Subcutaneous abdominal adipose tissue (tissue), 5 donors: ENCODE data around the gene DKK1.
"Not testable (repeated sequence)": the region's sequence is repeated elsewhere in the genome, so short reads cannot be mapped to it uniquely, and the experiment has no call there.

Source experiments
- H3K27ac ChIP-seq: one replicate; pipeline ENCODE4 v1.7.0; 2013; ENCODE audit warnings: low read depth, mild to moderate bottlenecking, inconsistent platforms, low read length, moderate library complexity
- H3K27me3 ChIP-seq, 5 donors: one replicate each; pipeline ENCODE4 v1.7.0; 2013; ENCODE audit warnings: low read length in 5 of 5, inconsistent platforms in 1 of 5; ENCODE audit not compliant: control insufficient read depth in 5 of 5, insufficient read depth in 4 of 5
- H3K36me3 ChIP-seq, 5 donors: one replicate each; pipeline ENCODE4 v1.7.0; 2013; ENCODE audit warnings: low read length in 5 of 5; ENCODE audit not compliant: control insufficient read depth in 5 of 5, insufficient read depth in 5 of 5
- H3K4me1 ChIP-seq, 5 donors: one replicate each; pipeline ENCODE4 v1.7.0; 2013; ENCODE audit warnings: low read length in 5 of 5, mild to moderate bottlenecking in 3 of 5, moderate library complexity in 1 of 5; ENCODE audit not compliant: control insufficient read depth in 5 of 5, insufficient read depth in 5 of 5
- H3K4me3 ChIP-seq, 5 donors: one replicate each; pipeline ENCODE4 v1.7.0; 2013; ENCODE audit warnings: low read length in 5 of 5, low read depth in 1 of 5
- H3K9ac ChIP-seq, 5 donors: one replicate each; pipeline ENCODE4 v1.7.0; 2013; ENCODE audit warnings: low read length in 5 of 5, mild to moderate bottlenecking in 4 of 5, moderate library complexity in 3 of 5
- H3K9me3 ChIP-seq, 5 donors: one replicate each; pipeline ENCODE4 v1.7.0; 2013; ENCODE audit warnings: low read length in 5 of 5; ENCODE audit not compliant: control insufficient read depth in 5 of 5
- donor health status: healthy.
- donor health status: healthy.
- donor health status: healthy.
- donor health status: healthy.
- donor health status: healthy.

Gene DKK1

GRCh38 chr10:52357971-52358370 lies 43.9 kb downstream of the DKK1 start:
- Histone ChIP-seq H3K4me3 (no peak overlapping the region), H3K27ac (no peak overlapping the region), H3K27me3 (no peaks in the 10 kb centered on the region), H3K4me1 (no peaks in the 10 kb centered on the region), H3K9me3 (no peaks in the 10 kb centered on the region), H3K9ac (no peak overlapping the region), H3K36me3 (no peaks in the 10 kb centered on the region)

- H3K4me3 ChIP-seq, result no peak overlapping the region
- H3K27ac ChIP-seq, result no peak overlapping the region
- no peaks in the 10 kb centered on the region for H3K36me3 ChIP-seq
- no peaks in the 10 kb centered on the region for H3K27me3 ChIP-seq
- H3K9me3 ChIP-seq, result no peaks in the 10 kb centered on the region
- no peaks in the 10 kb centered on the region for H3K4me1 ChIP-seq
- H3K9ac ChIP-seq, result no peak overlapping the region
Observed at GRCh38 chr10:52359441-52359840, 45.4 kb downstream of the DKK1 start.

- H3K4me3 ChIP-seq, H3K9me3 ChIP-seq, H3K27ac ChIP-seq, H3K9ac ChIP-seq, H3K4me1 ChIP-seq, H3K27me3 ChIP-seq, H3K36me3 ChIP-seq: not testable (repeated sequence)
Observed at GRCh38 chr10:52365547-52366432, 51.7 kb downstream of the DKK1 start.
